Mesenchymal stem cell (in vitro differentiated cells and primary cell): ENCODE measurements around the gene HIRA.

Experiments
- DNase-seq: peaks from one replicate; pipeline ENCODE4 v3.0.0-alpha.2; 2013
- H2AFZ ChIP-seq: one replicate; pipeline ENCODE4 v1.6.1; 2013; ENCODE audit warnings: low read depth, mild to moderate bottlenecking, control low read depth, inconsistent platforms, low read length, moderate library complexity
- H2AK5ac ChIP-seq: 2 replicates; pipeline ENCODE4 v1.6.1; 2013; ENCODE audit warnings: low read length, moderate library complexity, mild to moderate bottlenecking, inconsistent platforms; ENCODE audit not compliant: severe bottlenecking
- H2BK120ac ChIP-seq: one replicate; pipeline ENCODE4 v1.6.1; 2013; ENCODE audit warnings: low read depth, mild to moderate bottlenecking, inconsistent platforms, low read length, moderate library complexity
- H2BK12ac ChIP-seq, 2 experiments: one replicate each; pipeline ENCODE4 v1.6.1; 2013; ENCODE audit warnings: inconsistent platforms in 2 of 2, low read length in 2 of 2, mild to moderate bottlenecking in 2 of 2, moderate library complexity in 2 of 2, control low read depth in 1 of 2
- H2BK15ac ChIP-seq: one replicate; pipeline ENCODE4 v1.6.1; 2013; ENCODE audit warnings: mild to moderate bottlenecking, low read depth, inconsistent platforms; ENCODE audit not compliant: poor library complexity, severe bottlenecking
- H2BK5ac ChIP-seq: 2 replicates; pipeline ENCODE4 v1.6.1; 2013; ENCODE audit warnings: low read depth, mild to moderate bottlenecking, low read length, control low read depth, inconsistent platforms; ENCODE audit not compliant: poor library complexity, severe bottlenecking
- H3K14ac ChIP-seq, 2 experiments: one replicate each; pipeline ENCODE4 v1.6.1; 2013; ENCODE audit warnings: inconsistent platforms in 2 of 2, low read length in 2 of 2, control low read depth in 1 of 2, mild to moderate bottlenecking in 1 of 2, moderate library complexity in 1 of 2
- H3K18ac ChIP-seq, 2 experiments: one replicate each; pipeline ENCODE4 v1.6.1; 2013; ENCODE audit warnings: inconsistent platforms in 2 of 2, low read length in 2 of 2, control low read depth in 1 of 2, low read depth in 1 of 2, mild to moderate bottlenecking in 1 of 2
- H3K23ac ChIP-seq, 2 experiments: one replicate each; pipeline ENCODE4 v1.6.1; 2013; ENCODE audit warnings: inconsistent platforms in 2 of 2, low read length in 2 of 2, mild to moderate bottlenecking in 2 of 2, moderate library complexity in 2 of 2, control low read depth in 1 of 2
- H3K27ac ChIP-seq: 2 replicates; pipeline ENCODE4 v1.5.1; 2013; ENCODE audit warnings: mild to moderate bottlenecking, moderate library complexity, low read length, control low read depth, inconsistent platforms; ENCODE audit not compliant: poor library complexity, severe bottlenecking
- H3K27me3 ChIP-seq, 2 experiments: 2 replicates each; pipeline versions ENCODE4 v1.6.1 to v1.7.0; 2013; ENCODE audit warnings: low read length in 2 of 2, mild to moderate bottlenecking in 2 of 2, moderate library complexity in 2 of 2, control low read depth in 1 of 2, inconsistent platforms in 1 of 2; ENCODE audit not compliant: control insufficient read depth in 1 of 2, insufficient read depth in 1 of 2
- H3K36me3 ChIP-seq, 2 experiments: 2 replicates each; pipeline versions ENCODE4 v1.6.1 to v1.7.0; 2013; ENCODE audit warnings: low read length in 2 of 2, control low read depth in 1 of 2, inconsistent platforms in 1 of 2, low read depth in 1 of 2, mild to moderate bottlenecking in 1 of 2; ENCODE audit not compliant: insufficient read depth in 2 of 2, control insufficient read depth in 1 of 2
- H3K4ac ChIP-seq, 2 experiments: one replicate each; pipeline ENCODE4 v1.6.1; 2013; ENCODE audit warnings: inconsistent platforms in 2 of 2, low read length in 2 of 2, mild to moderate bottlenecking in 2 of 2, moderate library complexity in 2 of 2, control low read depth in 1 of 2, low read depth in 1 of 2
- H3K4me1 ChIP-seq: 2 replicates; pipeline ENCODE4 v1.6.1; 2013; ENCODE audit warnings: low read depth, low read length, control low read depth; ENCODE audit not compliant: control insufficient read depth, insufficient read depth
- H3K4me2 ChIP-seq: 2 replicates; pipeline ENCODE4 v1.6.1; 2013; ENCODE audit warnings: low read length, mild to moderate bottlenecking, inconsistent platforms; ENCODE audit not compliant: poor library complexity, severe bottlenecking
- H3K4me3 ChIP-seq, 2 experiments: 2 replicates each; pipeline versions ENCODE4 v1.5.1 to v1.7.0; 2013; ENCODE audit warnings: low read length in 2 of 2, mild to moderate bottlenecking in 2 of 2, control low read depth in 1 of 2, low read depth in 1 of 2; ENCODE audit not compliant: insufficient read depth in 1 of 2
- H3K79me1 ChIP-seq: replicated peaks from 2 replicates; pipeline ENCODE4 v1.6.1; 2013; ENCODE audit warnings: mild to moderate bottlenecking, control low read depth, low read length, inconsistent platforms; ENCODE audit not compliant: poor library complexity, severe bottlenecking
- H3K9ac ChIP-seq: 2 replicates; pipeline ENCODE4 v1.7.0; 2013; ENCODE audit warnings: mild to moderate bottlenecking, low read length, moderate library complexity
- H3K9me3 ChIP-seq: 2 replicates; pipeline ENCODE4 v1.7.0; 2013; ENCODE audit warnings: mild to moderate bottlenecking, low read length; ENCODE audit not compliant: control insufficient read depth
- H4K8ac ChIP-seq: one replicate; pipeline ENCODE4 v1.6.1; 2013; ENCODE audit warnings: inconsistent platforms, mild to moderate bottlenecking, low read length, moderate library complexity
- H4K91ac ChIP-seq: one replicate; pipeline ENCODE4 v1.6.1; 2013; ENCODE audit warnings: mild to moderate bottlenecking, low read length, inconsistent platforms
- WGBS: methylation state at CpG from one replicate; pipeline ENCODE4 v1.1.7; 2013; ENCODE audit warnings: mixed read lengths; 5-methylcytosine and 5-hydroxymethylcytosine counted together

Gene HIRA

GRCh38 chr22:19469421-19469820 lies 37.9 kb upstream of the HIRA start:
- Histone ChIP-seq H3K14ac (no peak overlapping the region), H4K8ac (no peak overlapping the region), H2AFZ (no peak overlapping the region), H3K79me1 (peaks cover 67% of the 10 kb centered on the region), H3K9me3 (no peaks in the 10 kb centered on the region), H4K91ac (no peak overlapping the region), H2BK5ac (no peak overlapping the region), H3K27me3 (no peaks in the 10 kb centered on the region), H3K18ac (no peak overlapping the region), H3K4ac (no peak overlapping the region), H2BK12ac (no peak overlapping the region), H2BK120ac (no peak overlapping the region), H3K27ac (no peak overlapping the region), H3K36me3 (peaks cover 89 to 97% of the 10 kb centered on the region in 2 experiments), H3K9ac (no peak overlapping the region), H3K4me1 (no peaks in the 10 kb centered on the region), H3K4me3 (no peak overlapping the region), H2BK15ac (no peak overlapping the region), H2AK5ac (no peak overlapping the region), H3K4me2 (no peak overlapping the region), H3K23ac (no peak overlapping the region)
- DNase-seq = no peak
- WGBS = 98% methylated on average over 7 of the region's 7 CpGs

GRCh38 chr22:19467912-19468311 lies 36.4 kb upstream of the HIRA start:
- no peak for DNase-seq
- no peaks in the 10 kb centered on the region for H3K4me1 ChIP-seq
- H4K8ac ChIP-seq = no peak overlapping the region
- peaks cover 79 to 97% of the 10 kb centered on the region in 2 experiments for H3K36me3 ChIP-seq
- no peak overlapping the region for H3K4me3 ChIP-seq
- no peak overlapping the region for H3K27ac ChIP-seq
- WGBS = 96% methylated on average over 5 of the region's 6 CpGs
- no peak overlapping the region for H2BK120ac ChIP-seq
- no peak overlapping the region for H3K23ac ChIP-seq
- no peak overlapping the region for H3K9ac ChIP-seq
- H3K9me3 ChIP-seq = no peaks in the 10 kb centered on the region
- H3K27me3 ChIP-seq = no peaks in the 10 kb centered on the region
- no peak overlapping the region for H3K4ac ChIP-seq
- H2AK5ac ChIP-seq = no peak overlapping the region
- no peak overlapping the region for H3K4me2 ChIP-seq
- no peak overlapping the region for H2BK12ac ChIP-seq
- H2AFZ ChIP-seq = no peak overlapping the region
- peaks cover 56% of the 10 kb centered on the region for H3K79me1 ChIP-seq
- H2BK15ac ChIP-seq = no peak overlapping the region
- no peak overlapping the region for H4K91ac ChIP-seq
- no peak overlapping the region for H2BK5ac ChIP-seq
- H3K14ac ChIP-seq = no peak overlapping the region
- H3K18ac ChIP-seq = no peak overlapping the region

GRCh38 chr22:19466848-19467752 lies 35.6 kb upstream of the HIRA start:
- Histone ChIP-seq H3K18ac (no peak overlapping the region), H2AK5ac (no peak overlapping the region), H2AFZ (no peak overlapping the region), H3K4me1 (no peaks in the 10 kb centered on the region), H2BK120ac (no peak overlapping the region), H3K4ac (no peak overlapping the region), H4K8ac (no peak overlapping the region), H3K4me3 (no peak overlapping the region), H2BK12ac (no peak overlapping the region), H2BK5ac (no peak overlapping the region), H4K91ac (no peak overlapping the region), H3K9ac (no peak overlapping the region), H3K79me1 (peaks cover 48% of the 10 kb centered on the region), H3K36me3 (peaks cover 76 to 97% of the 10 kb centered on the region in 2 experiments), H3K4me2 (no peak overlapping the region), H3K9me3 (no peaks in the 10 kb centered on the region), H2BK15ac (no peak overlapping the region), H3K14ac (no peak overlapping the region), H3K23ac (no peak overlapping the region), H3K27me3 (no peaks in the 10 kb centered on the region), H3K27ac (no peak overlapping the region)
- DNase-seq = no peak
- WGBS = 94% methylated on average over 9 of the region's 9 CpGs

GRCh38 chr22:19466126-19466716 lies 34.7 kb upstream of the HIRA start:
- no peak overlapping the region for H3K4me2 ChIP-seq
- H3K27me3 ChIP-seq = no peaks in the 10 kb centered on the region
- DNase-seq = no peak
- H3K23ac ChIP-seq = no peak overlapping the region
- H2BK12ac ChIP-seq = no peak overlapping the region
- H3K4me1 ChIP-seq = no peaks in the 10 kb centered on the region
- no peak overlapping the region for H2AFZ ChIP-seq
- peaks cover 41% of the 10 kb centered on the region for H3K79me1 ChIP-seq
- no peak overlapping the region for H3K9ac ChIP-seq
- H3K36me3 ChIP-seq = peaks cover 68 to 96% of the 10 kb centered on the region in 2 experiments
- H2BK5ac ChIP-seq = no peak overlapping the region
- H3K14ac ChIP-seq = no peak overlapping the region
- no peak overlapping the region for H3K4ac ChIP-seq
- no peak overlapping the region for H4K8ac ChIP-seq
- H2AK5ac ChIP-seq = no peak overlapping the region
- no peak overlapping the region for H2BK15ac ChIP-seq
- H3K4me3 ChIP-seq = no peak overlapping the region
- H4K91ac ChIP-seq = no peak overlapping the region
- H2BK120ac ChIP-seq = no peak overlapping the region
- H3K9me3 ChIP-seq = no peaks in the 10 kb centered on the region
- no peak overlapping the region for H3K27ac ChIP-seq
- H3K18ac ChIP-seq = no peak overlapping the region
- 97% methylated on average over 14 of the region's 14 CpGs for WGBS
